Measurements from ENCODE around the gene TUBB3.

- TF ChIP-seq, protein P1, sequence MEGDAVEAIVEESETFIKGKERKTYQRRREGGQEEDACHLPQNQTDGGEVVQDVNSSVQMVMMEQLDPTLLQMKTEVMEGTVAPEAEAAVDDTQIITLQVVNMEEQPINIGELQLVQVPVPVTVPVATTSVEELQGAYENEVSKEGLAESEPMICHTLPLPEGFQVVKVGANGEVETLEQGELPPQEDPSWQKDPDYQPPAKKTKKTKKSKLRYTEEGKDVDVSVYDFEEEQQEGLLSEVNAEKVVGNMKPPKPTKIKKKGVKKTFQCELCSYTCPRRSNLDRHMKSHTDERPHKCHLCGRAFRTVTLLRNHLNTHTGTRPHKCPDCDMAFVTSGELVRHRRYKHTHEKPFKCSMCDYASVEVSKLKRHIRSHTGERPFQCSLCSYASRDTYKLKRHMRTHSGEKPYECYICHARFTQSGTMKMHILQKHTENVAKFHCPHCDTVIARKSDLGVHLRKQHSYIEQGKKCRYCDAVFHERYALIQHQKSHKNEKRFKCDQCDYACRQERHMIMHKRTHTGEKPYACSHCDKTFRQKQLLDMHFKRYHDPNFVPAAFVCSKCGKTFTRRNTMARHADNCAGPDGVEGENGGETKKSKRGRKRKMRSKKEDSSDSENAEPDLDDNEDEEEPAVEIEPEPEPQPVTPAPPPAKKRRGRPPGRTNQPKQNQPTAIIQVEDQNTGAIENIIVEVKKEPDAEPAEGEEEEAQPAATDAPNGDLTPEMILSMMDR (IDR thresholded peaks at IDR 0.05): no peak
- TF ChIP-seq POLR2A (IDR thresholded peaks at IDR 0.05): no peak
These were observed 48.5 kb downstream of the TUBB3 start for GRCh38 chr16:89971495-89972243.

Data from breast epithelium (tissue), 3 donors.